GM12874 (cell line): Measurements from ENCODE around the gene EIF5B.

Source experiments
- TF ChIP-seq, protein P1 (sequence below): IDR thresholded peaks from 2 replicates; pipeline ENCODE4 v1.5.1; 2011; ENCODE audit warnings: low read depth, mild to moderate bottlenecking, control low read depth, low read length, moderate library complexity; ENCODE audit not compliant: insufficient read depth

Gene EIF5B

DNA sequence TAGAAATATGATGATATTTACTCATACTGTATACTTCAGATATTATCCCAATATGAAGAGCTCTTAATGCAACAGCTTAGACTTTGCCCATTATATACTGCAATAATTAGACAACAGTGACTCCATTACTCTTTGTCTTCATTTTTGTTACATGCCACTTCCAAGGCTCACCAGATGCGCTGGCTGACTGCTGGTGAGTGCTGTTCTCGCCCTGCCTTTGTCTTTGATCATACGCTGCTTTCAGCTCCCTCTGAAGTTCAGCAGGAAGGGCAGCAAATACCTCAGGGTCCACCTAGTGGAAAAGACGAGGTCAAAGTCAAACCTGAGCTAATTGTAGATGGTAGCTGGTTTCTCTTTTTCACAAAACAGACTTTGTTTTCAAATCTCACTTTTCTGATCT lies 66.3 kb downstream of the EIF5B start:
- TF ChIP-seq, protein P1, sequence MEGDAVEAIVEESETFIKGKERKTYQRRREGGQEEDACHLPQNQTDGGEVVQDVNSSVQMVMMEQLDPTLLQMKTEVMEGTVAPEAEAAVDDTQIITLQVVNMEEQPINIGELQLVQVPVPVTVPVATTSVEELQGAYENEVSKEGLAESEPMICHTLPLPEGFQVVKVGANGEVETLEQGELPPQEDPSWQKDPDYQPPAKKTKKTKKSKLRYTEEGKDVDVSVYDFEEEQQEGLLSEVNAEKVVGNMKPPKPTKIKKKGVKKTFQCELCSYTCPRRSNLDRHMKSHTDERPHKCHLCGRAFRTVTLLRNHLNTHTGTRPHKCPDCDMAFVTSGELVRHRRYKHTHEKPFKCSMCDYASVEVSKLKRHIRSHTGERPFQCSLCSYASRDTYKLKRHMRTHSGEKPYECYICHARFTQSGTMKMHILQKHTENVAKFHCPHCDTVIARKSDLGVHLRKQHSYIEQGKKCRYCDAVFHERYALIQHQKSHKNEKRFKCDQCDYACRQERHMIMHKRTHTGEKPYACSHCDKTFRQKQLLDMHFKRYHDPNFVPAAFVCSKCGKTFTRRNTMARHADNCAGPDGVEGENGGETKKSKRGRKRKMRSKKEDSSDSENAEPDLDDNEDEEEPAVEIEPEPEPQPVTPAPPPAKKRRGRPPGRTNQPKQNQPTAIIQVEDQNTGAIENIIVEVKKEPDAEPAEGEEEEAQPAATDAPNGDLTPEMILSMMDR = no peak

DNA sequence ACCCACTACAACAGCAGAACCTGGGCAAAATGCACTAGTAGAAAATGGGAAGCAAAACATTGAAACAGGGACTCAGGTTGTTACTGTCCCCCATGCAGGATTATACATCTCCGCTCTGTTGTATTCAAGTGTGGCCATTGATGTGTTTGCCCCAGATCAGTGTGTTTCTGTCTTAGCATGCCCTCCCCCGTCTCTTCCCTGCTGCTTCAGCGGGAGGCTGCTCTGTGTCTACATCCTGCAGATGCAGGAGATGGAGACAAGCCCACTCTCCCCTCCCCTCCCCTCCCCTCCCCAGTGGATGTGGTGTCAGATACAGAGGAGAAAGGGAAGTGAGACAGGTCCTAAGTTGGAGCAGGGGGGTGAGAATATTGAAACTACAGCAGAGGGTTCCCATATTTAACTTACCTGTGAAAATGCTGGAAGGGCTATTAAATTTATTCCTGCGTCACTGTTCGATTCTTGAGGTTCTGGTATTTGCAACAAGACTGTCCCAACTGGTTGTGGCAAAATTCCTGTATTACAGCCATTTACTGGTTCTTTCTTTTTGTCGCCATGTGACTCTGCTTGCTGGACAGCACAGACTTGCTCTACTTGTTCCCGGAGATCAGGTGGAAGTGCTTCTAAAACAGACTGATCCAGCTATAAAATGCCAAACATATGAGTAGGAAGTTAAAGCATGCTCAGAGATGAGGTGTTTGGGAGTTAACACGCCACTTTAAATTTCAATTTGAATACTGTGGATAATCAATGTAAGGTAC lies 67.0 kb downstream of the EIF5B start:
- TF ChIP-seq, protein P1 = no peak

DNA sequence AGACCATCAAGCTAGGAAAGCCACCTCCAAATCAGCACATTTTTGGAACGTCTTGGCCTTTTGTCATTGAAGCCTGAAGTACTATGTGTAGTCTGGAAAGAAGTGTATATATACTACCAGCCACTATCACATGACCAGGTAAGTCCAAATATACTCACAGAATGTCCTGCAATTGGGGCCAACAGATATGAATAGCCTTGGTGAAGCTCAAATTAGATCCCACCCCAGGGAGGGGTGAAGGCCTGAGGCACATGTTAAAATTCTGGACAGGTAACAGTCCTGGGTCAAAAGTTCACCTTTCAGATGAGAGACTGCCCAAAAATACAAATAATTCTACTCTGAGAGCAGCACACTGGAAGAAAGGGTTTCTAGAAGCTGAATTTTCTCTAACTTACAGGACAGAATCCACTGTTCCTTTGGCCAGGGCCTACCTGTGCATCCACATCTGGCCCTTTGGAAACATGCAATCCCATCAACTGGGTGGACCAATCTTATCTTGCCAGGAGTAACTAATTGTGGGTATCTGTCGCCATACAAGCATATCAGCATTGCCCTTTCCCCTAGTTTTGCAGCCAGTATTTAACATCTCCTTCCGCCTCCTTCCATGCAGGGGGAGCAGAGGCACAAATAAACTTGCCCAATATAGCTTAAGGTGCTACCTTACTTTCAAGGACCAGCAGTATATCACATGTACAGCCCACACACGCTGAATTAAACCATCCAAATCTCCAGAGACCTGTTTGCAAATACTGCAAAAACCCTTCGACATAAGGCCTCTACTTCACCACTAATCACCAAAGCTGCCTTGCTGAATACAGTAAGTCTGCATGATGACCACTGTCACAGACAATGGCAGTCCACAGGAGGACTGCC lies 67.8 kb downstream of the EIF5B start:
- TF ChIP-seq, protein P1 = no peak

DNA sequence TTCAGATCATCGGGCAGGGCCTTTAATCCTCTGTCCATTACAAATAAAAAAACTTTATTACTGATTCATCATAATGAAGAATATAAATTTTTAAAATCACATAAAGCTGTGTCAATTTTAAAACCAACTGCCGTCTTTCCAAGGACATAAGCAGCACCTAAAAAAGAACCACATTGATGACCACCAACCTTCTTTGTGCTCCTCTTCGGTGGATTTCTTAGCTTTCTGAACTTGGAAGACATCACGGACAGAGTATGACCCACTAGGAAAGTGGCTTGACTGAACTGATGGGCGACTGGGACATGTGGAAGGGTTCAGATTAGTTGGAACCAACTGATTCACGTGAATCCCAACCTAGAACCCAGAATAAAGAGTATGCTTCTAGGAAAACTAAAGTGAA lies 68.9 kb downstream of the EIF5B start:
- TF ChIP-seq, protein P1 = no peak

DNA sequence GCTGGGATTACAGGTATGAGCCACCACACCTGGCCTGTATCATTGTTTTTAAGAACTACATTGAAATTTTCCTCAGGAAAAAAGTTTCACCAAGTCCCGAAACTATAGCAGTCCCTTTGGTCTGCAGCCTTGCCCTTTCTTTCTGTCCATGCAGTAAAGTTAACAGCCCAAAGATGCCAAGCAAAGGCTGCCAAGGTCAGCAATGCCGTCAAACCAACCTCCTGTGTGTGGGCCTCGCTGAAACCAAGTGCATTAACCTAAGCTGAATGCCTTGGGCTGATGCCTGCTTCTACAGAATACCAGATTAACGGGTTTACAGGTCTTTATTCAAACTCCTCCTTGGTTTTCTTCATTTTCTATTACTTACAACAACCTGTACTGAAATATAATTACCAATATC lies 73.1 kb downstream of the EIF5B start:
- TF ChIP-seq, protein P1 = no peak

DNA sequence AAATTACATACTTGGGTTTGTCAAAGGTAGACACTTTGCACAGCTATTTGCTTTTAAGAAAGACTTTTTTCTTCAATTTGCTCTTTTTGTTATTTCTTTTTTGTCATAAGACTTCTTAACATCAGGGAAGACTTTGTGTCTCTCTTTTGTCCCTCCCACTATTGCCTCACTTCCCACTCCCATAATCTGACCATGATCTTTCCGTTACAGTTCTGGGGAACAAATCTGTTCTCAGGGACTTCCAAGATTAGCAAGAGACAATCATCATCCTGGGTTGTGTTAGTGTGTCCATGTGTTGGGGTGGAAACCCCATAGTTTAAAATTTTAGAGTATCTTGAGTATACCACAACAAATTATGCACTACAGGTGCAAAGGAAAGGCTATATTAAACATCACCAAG lies 77.4 kb downstream of the EIF5B start:
- TF ChIP-seq, protein P1 = no peak

DNA sequence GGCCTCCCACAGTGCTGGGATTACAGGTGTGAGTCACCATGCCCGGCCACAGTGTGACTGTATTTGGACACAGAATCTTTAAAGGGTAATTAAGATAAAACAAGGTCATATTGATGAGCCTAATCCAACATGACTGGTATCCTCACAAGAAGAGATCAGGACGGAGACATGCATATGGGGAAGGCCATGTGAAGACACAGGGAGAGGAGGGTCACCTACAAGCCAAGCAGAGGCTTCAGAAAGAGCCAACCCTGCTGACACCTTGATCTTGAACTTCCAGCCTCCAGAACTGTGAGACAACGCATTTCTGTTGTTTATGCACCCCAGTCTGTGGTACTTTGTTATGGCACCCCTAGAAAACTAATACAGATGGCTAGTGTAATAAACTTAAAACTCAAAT lies 80.2 kb downstream of the EIF5B start:
- TF ChIP-seq, protein P1 = no peak
